NOMO-1 treated with DMSO at 0.1 percent for 48 hours (cell line): ENCODE data around the gene SFTPB.
A peak's percentile ranks its signal among the peaks of the same experiment; 100 is the strongest.
"Not testable (repeated sequence)": the region's sequence is repeated elsewhere in the genome, so short reads cannot be mapped to it uniquely, and the experiment has no call there.

Experiments
- DNase-seq: peaks from one replicate; lab custom pipeline; 2025; ENCODE audit not compliant: unreplicated experiment; lab: John Stamatoyannopoulos, UW

Gene SFTPB

DNA sequence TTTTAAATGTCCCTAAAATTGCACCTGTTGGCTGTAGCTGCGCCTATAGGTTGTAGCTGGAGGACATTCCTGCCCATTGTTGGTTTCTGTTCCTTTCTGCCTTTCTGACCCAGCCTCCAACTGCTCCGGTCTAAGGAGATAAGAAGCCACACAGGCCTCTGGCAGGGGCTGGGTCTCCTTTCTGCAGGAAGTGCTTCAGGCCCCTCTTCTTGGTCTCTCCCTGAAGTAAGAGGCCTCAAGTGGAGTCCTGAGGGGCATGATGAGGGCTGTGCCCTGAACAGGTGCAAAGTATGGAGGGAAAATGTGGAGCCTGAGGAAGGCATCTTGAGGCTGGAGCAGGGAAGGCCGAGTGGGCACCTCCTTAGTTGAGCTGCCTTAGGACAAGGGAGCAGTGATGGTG is 10.4 kb upstream of the SFTPB start:
- DNase-seq = no peak

DNA sequence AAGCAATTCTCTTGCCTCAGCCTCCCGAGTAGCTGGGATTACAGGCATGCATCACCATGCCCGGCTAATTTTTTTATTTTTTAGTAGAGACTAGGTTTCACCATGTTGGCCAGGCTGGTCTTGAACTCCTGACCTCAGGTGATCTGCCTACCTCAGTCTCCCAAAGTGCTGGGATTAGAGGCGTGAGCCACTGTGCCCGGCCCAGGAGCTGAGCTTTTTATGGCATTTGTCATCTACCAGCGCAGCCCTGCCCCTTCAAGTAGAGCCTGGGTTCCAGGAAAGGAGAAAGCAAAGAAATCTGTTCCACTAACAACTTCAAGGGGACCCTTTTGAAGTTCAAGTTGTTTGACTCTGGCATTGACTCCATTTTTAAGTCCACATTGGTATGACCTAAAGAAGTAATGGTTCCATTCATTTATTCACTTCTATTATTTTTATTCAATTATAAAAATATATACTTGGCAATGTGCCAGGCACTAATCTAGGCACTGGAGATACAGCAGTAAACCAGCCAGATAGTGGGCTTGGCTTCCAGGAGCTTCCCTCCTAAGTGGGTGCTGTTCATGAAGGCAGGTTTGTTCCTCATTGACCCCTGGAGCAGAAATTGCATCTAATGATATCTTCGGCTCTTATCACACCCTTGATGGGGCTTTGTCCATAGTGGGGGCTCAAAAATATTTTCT is 8.0 kb upstream of the SFTPB start:
- DNase-seq = no peak

DNA sequence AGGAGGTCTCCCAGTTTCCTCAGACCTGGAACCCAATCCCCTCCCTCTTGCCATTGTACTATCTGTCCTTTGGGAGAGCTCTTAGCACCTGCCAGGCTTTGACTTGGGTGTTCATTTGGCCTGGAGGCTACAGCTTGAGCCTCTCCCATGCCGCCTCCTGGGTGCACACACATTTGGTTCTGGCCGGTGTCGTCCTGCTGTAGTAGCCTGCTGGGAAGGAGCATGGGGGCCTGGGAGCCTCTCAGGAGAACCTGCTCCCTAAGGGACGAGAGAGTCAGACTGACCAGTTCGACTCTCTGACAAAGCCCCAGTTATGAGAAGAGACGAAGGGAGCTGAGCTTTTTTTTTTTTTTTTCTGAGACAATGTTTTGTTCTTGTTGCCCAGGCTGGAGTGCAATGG is 7.4 kb upstream of the SFTPB start:
- no peak for DNase-seq

DNA sequence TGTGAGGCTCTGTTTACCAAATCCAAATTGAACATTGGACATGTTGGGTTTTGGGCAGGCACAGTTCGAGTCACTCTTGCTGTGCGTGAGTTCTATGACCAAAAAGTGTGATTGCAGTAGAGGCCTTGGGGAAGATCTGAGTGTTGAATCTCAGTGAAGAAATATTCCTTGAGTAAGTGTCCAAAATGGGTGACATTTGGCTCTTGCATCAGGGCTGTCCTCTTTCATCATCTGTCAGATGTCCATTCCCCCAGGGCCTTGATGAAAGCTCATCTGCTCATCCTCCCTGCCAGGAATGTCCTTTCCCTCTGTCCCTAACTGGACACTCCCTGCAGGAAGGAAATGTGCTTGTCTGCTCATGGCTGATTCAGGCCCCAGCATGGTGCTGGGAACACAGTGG is 6.4 kb upstream of the SFTPB start:
- peak; percentile 19 for DNase-seq

DNA sequence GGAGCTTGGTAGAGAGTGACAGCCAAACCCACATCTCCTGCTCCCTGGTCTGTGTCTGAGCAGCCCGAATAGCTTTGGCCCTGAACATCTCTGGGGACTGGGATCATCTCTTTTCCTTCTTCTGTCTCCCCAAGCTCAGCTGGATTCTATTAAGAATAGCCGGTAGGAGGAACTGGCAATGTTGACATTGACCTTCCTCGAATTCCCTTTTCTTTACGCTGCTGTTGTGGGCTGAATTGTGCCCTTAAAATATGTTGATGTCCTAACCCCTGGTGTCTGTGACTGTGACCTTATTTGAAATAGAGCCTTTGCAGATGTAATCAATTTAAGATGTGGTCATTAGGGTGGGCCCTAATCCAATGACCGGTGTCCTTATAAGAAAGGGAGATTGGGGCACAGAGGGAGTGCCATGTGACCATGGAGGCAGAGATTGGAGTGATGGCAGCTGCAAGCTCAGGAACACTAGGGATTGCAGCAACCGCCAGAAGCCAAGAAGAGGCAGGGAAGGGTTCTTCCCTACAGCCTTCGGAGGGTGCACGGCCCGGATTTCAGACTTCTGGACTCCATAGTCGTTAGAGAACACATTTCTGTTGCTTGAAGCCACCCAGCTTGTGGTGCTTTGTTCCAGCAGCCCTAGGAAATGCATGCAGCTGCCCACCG is 5.8 kb upstream of the SFTPB start:
- no peak for DNase-seq

DNA sequence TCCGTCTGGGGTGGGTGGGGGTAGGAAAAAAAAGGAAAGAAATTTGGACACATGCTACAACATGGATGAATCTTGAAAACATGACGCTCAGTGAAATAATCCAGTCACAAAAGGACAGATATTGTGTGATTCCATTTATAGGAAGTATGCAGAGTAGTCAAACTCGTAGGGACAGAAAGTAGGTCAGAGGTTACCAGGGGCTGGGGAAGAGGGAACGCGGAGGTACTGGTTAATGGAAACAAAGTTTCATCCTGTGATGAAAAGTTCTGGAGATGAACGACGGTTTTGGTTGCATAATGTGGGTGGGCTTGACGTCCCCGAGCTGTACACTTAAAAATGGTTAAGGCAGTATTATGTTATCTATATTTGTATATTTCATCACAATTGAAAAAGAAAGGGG is 4.5 kb upstream of the SFTPB start:
- peak; percentile 82 for DNase-seq

DNA sequence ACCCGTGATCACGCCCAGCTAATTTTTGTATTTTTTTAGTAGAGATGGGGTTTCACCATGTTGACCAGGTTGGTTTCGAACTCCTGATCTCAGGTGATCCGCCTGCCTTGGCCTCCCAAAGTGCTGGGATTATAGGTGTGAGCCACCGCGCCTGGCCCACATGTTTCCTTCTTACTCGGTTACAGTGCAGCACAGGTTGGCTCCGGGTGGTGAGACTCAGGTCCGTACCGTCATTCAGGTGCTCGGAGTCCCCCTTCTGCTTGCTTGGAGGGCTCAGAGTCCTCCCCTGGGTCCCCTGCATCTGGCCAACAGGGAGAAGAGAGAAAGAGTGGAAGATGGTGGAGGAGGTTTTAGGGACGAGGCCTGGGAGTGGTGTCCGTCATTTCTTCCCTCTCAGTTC is 2.4 kb upstream of the SFTPB start:
- not testable (repeated sequence) for DNase-seq

DNA sequence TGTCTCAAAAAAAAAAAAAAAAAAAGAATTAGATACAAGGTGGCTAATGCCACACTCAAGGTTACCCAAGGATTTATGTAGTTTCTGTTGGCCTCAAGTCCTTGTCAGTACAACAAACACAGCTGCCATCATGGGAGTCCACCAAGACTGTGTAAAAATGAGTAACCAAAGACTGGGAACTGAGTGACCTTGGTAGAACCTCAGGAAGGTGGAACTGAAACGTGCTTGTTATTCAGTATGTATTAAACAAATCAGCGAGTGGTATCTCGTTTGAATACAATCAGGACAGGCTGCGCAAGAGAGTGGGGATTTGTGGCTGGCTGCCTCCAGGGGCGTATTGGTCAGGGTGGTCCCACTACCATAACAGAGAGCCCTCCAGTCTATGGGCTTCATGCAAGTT is 1.6 kb upstream of the SFTPB start:
- DNase-seq = peak; percentile 25

DNA sequence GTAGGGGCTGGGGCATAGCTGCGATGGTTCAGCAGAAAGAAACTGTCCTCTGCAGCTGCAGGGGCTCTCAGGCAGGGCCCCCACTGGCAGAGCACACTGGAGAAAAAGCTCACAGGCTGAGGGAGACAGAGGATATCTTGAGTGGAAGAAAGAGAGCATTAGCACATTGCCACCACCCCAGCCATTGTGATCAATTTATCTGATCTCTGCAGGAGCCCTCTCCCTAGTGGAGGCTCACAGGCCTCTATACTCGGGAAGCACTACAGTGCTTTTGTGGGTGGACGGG is 801 bp upstream of the SFTPB start:
- no peak for DNase-seq

DNA sequence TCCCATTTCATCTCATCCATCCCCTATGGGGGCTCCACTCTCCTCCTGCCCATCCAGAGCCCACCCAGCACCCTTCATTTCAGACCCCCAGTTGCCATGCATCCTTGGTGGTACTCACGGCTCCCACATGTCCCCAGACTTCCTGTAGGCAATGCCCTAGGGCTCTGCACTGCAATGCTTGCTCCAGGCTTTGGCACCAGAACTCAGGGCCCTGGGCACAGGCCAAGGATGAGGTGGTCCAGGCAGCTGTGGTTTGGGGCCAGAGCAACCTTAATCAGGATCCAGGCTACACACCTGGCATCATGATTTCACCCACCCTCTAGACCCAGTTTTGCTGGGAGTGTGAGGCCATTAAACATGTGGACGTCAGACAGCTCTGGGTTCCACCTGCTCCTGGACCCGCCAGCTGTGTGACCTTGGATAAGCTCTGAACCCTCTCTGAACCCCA is 414 bp downstream of the SFTPB start:
- DNase-seq = no peak

DNA sequence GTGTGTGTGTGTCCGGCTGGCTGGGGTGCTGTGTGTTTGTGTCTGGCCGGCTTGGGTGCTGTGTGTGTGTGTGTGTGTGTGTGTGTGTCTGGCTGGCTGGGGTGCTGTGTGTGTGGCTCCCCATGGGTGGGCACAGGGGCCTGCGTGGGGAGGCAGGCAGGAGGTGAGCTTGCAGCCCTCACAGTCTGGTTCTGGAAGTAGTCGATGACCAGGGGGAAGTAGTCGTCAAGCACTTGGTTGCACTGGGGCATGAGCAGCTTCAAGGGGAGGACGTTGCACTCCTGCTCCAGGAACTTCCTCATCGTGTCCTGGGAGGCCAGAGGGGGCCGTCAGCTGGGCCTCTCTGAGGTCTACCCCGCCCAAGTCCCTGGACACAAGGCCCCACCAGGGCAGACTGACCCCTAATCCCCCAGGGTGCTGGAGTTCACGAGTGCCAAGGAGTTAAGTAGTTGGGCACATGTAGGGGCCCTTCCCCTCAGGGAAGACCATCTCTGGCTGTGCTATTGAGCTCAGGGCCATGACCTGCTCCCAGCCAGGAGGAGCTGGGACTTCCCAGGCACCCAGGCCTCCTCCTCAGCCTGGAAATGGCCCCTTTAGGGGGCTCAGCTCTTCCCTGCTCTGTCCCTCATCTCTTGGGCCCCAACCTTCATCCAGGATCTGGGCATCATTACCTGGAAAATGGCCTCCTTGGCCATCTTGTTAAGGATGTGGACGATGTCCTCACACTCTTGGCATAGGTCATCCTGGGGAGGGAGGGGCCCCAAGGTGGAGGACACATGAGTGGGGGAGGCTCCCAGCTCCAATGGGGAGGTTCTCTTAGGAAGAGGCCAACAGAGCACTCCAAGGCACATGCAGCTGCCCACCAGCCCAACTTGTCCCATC is 1.3 kb downstream of the SFTPB start:
- DNase-seq = peak; percentile 61

DNA sequence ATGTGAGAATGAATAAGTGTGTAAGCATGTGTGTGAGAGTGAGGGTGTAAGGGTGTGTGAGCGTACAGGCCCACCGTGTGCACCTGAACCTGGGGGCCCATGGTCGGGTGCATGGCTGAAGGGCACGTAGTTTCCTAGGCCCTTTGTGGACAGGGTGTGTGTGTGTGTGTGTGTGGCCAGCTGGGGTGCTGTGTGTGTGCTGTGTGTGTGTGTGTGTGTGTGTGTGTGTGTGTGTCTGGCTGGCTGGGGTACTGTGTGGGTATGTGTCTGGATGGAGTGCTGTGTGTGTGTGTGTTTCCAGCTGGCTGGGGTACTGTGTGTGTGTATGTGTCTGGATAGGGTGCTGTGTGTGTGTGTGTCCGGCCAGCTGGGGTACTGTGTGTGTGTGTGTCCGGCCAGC is 2.0 kb downstream of the SFTPB start:
- DNase-seq = no peak

DNA sequence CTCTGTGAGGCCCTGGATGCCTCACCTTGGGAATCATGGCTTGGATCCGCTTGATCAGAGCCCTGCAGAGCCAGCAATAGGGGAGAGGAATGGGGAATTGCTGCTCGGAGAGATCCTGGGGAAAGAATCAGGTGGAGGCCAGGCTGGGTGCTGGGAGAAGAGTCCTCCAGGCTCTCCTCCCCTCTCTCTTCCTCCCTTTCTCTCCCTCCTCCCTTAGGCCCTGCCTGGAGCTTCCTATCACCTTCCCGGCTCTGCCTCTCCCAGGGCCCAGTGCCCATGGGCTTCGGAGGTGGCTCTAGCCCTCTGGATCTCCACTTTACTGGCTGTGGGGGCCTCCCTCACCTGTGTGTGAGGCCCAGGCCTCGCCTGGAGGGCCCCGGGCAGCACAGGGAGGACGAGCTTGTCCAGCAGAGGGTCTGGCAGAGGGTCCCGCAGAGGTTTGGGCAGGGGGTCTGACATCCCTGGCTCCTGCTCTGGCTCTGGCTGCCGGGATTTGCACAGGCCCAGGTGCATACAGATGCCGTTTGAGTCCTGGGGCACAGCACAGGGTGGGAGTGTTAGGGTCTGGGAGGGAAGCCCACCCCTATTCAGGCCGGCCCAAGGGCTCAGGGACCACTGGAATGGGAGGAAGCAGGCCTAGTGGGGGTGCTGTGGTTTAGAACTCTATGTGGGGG is 2.6 kb downstream of the SFTPB start:
- no peak for DNase-seq

DNA sequence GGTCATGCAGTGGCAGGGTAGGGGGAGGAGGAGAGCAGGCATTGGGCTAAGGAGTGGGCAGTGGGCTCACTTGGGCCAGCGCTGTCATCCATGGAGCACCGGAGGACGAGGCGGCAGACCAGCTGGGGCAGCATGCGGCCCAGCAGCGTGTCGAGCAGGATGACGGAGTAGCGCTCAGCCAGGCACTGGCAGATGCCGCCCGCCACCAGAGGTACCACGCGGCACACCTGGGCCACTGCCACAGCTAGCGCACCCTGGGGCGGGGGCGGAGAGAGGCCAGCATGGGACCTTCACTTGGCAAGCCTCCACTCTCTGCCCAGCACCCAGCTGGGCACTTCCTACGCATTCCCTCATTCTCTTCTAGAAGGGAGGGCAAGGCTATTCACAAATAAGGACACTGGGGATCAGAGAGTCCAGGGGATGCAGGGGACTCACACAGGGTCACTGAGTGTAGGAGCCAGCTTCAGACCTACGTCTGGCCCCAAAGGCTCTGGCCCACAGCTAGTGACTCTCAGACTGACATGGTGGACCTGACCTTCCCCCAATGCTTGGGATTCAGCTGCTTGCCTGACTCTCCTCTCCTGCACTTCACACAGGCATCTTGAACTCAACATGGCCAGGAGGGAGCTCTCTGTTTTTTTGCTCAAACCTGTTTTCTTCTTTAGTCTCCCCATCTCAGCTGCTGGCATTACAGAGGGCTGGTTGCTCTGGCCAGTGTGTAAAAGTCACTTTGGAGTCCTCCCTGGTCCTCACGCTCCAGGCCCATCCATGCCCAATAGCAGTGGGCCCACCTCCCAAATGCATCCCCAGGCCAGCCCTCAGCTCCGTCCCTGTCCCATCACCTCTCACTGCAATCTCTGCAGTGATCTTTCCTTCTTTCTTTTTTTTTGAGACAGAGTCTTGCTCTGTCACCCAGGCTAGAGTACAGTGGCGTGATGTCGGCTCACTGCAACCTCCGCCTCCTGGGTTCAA is 4.1 kb downstream of the SFTPB start:
- no peak for DNase-seq

DNA sequence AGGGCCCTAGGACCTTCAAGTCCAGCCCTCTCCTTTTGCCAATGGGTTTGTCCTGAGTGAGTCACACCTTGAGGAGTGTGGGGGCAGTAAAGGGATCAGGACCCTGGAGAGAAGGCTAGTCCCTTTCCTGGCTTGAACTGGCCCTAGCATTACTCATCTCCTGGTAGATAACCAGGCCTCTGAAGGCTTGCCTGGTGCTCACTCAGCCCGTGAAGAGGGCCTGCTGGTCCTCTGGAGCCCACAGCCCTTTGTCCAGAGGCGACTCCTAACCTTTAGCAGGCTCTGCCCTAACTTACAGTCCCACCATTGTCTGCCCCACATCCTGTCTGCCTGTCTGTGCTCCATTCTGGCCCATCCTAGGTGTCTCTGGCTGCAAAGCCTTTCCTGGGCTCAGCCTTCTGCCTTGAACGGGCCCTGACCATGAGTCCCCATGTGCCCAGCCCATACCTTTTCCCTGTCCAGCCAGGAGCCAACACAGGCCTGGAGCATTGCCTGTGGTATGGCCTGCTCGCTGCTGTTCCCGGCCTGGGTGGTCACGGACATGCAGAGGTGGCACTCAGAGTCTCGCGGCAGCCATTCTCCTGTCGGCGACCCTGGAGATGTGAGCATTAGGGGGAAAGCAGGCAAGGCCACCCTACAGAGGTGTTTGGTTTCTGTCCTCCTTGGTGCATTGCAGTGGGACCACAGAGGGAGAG is 5.0 kb downstream of the SFTPB start:
- no peak for DNase-seq

DNA sequence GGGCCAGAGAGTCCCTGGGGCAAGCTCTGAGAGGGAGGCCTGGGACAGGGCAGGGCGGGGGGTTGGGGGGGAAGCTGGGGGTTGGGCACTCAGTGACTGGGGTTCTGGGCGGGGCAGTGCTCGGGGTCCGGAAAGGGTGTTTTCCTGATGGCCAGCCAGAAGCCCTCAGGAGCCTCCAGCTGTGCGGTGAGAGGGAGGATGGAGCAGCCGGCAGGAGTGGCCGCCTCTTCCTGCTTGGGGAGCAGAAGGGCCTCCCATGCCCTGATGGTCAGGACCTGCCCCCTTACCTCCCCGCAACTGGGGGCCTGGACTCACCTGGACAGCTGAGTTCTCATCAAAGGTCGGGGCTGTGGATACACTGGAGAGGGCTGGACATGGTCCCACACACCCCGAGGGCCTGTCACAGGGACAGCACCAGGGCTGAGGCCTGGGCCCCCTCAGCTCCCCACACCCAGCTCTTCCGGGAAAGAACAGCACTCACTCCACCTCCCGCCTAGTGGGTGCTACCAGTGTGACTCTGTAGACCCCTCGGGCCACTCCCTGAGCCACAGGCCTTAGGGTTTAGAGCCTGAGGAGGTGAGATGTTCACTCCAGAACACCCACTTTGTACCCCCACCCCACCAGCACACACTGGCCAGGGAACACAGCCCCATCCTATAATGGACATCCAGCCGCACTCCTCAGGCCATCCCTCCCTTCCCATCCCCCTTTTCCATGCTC is 6.7 kb downstream of the SFTPB start:
- no peak for DNase-seq

DNA sequence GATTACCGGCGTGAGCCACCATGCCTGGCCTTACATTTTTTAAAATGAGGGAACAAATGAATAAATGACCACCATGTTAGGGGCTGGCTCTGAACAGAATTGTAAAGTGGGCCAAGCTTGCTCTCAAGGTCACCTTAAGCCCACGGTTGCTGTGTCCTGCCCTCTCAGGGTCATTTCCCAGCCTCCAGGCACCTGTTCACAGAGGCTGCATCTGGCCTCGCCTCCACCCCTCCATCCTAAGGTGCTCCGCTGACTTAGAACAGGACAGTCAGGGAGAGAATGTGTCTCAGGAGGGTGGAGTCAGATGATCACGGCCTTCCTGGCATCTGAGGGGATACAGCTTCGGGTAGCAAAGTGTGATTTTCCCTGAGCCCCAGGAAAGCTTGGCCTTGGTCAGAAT is 7.3 kb downstream of the SFTPB start:
- DNase-seq = no peak

DNA sequence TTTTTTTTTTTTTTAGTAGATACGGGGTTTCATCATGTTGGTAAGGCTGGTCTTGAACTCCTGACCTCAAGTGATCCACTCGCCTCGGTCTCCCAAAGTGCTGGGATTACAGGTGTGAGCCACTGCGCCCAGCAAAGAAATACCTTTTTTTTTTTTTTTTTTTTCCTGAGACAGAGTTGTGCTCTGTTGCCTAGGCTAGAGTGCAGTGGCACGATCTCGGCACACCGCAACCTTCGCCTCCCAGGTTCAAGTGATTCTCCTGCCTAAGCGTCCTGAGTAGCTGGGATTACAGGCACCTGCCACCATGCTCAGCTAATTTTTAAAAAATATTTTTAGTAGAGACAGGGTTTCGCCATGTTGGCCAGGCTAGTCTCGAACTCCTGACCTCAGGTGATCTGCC is 7.7 kb downstream of the SFTPB start:
- DNase-seq = not testable (repeated sequence)

DNA sequence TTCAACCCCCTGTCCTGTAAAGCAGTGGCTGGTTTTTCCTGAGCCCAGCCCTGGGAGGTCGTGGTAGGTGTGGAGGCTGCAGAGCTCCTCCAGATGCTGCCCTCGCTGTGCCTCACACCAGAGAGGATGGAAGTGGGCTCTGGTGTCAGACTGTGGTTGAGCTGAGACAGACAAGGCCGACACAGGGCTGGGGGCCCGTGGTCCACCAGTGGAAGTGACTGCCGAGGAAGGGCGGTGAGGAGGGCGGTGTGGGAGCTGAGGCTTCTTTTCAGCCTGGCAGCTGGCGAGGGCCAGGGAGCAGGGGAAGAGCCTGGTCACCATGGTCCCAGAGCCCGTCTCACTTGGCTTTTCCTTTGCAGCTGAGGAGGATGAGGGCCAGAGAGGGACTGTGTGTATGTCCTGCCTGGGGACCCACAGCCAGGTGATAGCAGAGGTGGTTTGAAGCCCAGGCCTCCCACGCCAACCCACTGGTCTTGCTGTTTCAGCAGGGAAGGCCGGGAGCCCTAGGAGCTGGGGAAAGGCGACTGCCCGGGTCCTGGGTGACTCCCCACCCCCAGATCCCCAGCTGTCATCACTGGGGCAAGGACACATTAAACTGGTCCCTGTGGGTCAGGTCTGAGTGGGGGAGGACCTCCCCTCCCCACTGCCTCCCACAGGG is 8.5 kb downstream of the SFTPB start:
- DNase-seq = no peak
